NCI-H2227 treated with DMSO at 0.1 percent for 48 hours (cell line): ENCODE data around the gene FTCDNL1.

Experiments
- DNase-seq: peaks from one replicate; lab custom pipeline; 2025; lab: John Stamatoyannopoulos, UW

FTCDNL1 gene

GRCh38 chr2:199742884-199743283, 108.1 kb downstream of the FTCDNL1 start:
- DNase-seq, result no peak

- DNase-seq, result no peak
These were observed 110.9 kb downstream of the FTCDNL1 start for GRCh38 chr2:199740111-199740428.

- DNase-seq, result peak; percentile 52
These were observed 111.4 kb downstream of the FTCDNL1 start for GRCh38 chr2:199739413-199740110.

GRCh38 chr2:199738727-199739412, 112.1 kb downstream of the FTCDNL1 start:
- DNase-seq, result no peak

- no peak for DNase-seq
These were observed 116.3 kb downstream of the FTCDNL1 start for GRCh38 chr2:199734651-199735050.

- no peak for DNase-seq
These were observed 117.0 kb downstream of the FTCDNL1 start for GRCh38 chr2:199734011-199734410.

GRCh38 chr2:199727801-199728200, 123.2 kb downstream of the FTCDNL1 start:
- no peak for DNase-seq

GRCh38 chr2:199727306-199727705, 123.7 kb downstream of the FTCDNL1 start:
- DNase-seq, result no peak

GRCh38 chr2:199718074-199718473, 132.9 kb downstream of the FTCDNL1 start:
- no peak for DNase-seq

GRCh38 chr2:199717587-199717907, 133.4 kb downstream of the FTCDNL1 start:
- DNase-seq, result no peak

GRCh38 chr2:199716807-199717586, 134.0 kb downstream of the FTCDNL1 start:
- DNase-seq, result peak; percentile 77

GRCh38 chr2:199713746-199714145, 137.2 kb downstream of the FTCDNL1 start:
- DNase-seq, result no peak

GRCh38 chr2:199710551-199710950, 140.4 kb downstream of the FTCDNL1 start:
- DNase-seq, result no peak
